HEK293 (cell line): ENCODE measurements around the gene ELAC2.

ENCODE experiments used
- CTCF ChIA-PET: fragments of 350-600 bp; formaldehyde crosslinking; extraction: SDS; loops from one replicate; lab custom pipeline; 2021; ENCODE audit warnings: antibody characterized with exemption; lab: Yijun Ruan, JAX
- POLR2A ChIA-PET: fragments of 300-600 bp; formaldehyde crosslinking; extraction: SDS; loops from one replicate; lab custom pipeline; 2020; ENCODE audit warnings: antibody characterized with exemption, inconsistent platforms; lab: Yijun Ruan, JAX
- H3K27ac ChIP-seq: fragments of 200-500 bp; sonication (Bioruptor generic); 2 replicates; pipeline ENCODE4 v1.5.1; 2014; ENCODE audit warnings: low read depth, low read length, control low read depth, inconsistent platforms; ENCODE audit errors: extremely low read depth
- H3K36me3 ChIP-seq, 2 experiments: fragments of 200-500 bp in 1 of 2; sonication (Bioruptor generic) in 1 of 2; 1 replicate in 1 of 2; 2 replicates in 1 of 2; pipeline ENCODE4 v1.5.1; 2014 to 2017; ENCODE audit warnings: inconsistent platforms in 2 of 2, low read length in 2 of 2; ENCODE audit not compliant: control insufficient read depth in 2 of 2, insufficient read depth in 1 of 2
- H3K4me1 ChIP-seq: fragments of 200-500 bp; sonication (Bioruptor generic); 2 replicates; pipeline ENCODE4 v1.5.1; 2014; ENCODE audit warnings: mild to moderate bottlenecking, low read length, inconsistent platforms; ENCODE audit not compliant: control insufficient read depth, insufficient read depth
- H3K4me3 ChIP-seq: 2 replicates; pipeline ENCODE4 v1.5.1; 2011; ENCODE audit warnings: low read depth, mild to moderate bottlenecking, control low read depth, low read length, moderate library complexity
- H3K9me3 ChIP-seq: fragments of 200-500 bp; sonication (Bioruptor generic); 2 replicates; pipeline ENCODE4 v1.5.1; 2014; ENCODE audit warnings: low read depth, low read length, inconsistent platforms; ENCODE audit not compliant: control insufficient read depth, insufficient read depth
- AEBP2 ChIP-seq: fragments of 450-650 bp; formaldehyde crosslinking; IDR thresholded peaks from 2 replicates; pipeline ENCODE4 v1.5.1; 2016; ENCODE audit warnings: missing biosample characterization, missing genetic modification characterization, borderline replicate concordance
- ELK4 ChIP-seq: IDR thresholded peaks from 2 replicates; pipeline ENCODE4 v1.6.1; 2011; ENCODE audit warnings: mild to moderate bottlenecking, low read depth, low read length, borderline replicate concordance
- HOXC10 ChIP-seq: sonication (generic); formaldehyde crosslinking; IDR thresholded peaks from 2 replicates; pipeline ENCODE4 v1.8.1; 2023; ENCODE audit warnings: mild to moderate bottlenecking, missing genetic modification reagents
- MEIS1 ChIP-seq: sonication (generic); formaldehyde crosslinking; IDR thresholded peaks from 2 replicates; pipeline ENCODE4 v1.8.1; 2022; ENCODE audit warnings: missing genetic modification reagents, mild to moderate bottlenecking, borderline replicate concordance
- ZBTB1 ChIP-seq: fragments of 450-650 bp; formaldehyde crosslinking; IDR thresholded peaks from 2 replicates; pipeline ENCODE4 v1.5.1; 2016; ENCODE audit warnings: missing biosample characterization, missing genetic modification characterization
- ZFP3 ChIP-seq: fragments of 450-650 bp; formaldehyde crosslinking; IDR thresholded peaks from 2 replicates; pipeline ENCODE4 v1.5.1; 2016; ENCODE audit warnings: low read depth, missing biosample characterization, missing genetic modification characterization
- ZNF350 ChIP-seq: fragments of 450-650 bp; formaldehyde crosslinking; IDR thresholded peaks from 2 replicates; pipeline ENCODE4 v1.5.0; 2017; ENCODE audit warnings: missing biosample characterization, mild to moderate bottlenecking, missing genetic modification characterization
- ZNF354C ChIP-seq: fragments of 450-650 bp; formaldehyde crosslinking; IDR thresholded peaks from 2 replicates; pipeline ENCODE4 v1.5.1; 2016; ENCODE audit warnings: missing biosample characterization, missing genetic modification characterization, low read depth, borderline replicate concordance
- ZSCAN5A ChIP-seq: fragments of 450-650 bp; formaldehyde crosslinking; IDR thresholded peaks from 2 replicates; pipeline ENCODE4 v1.5.1; 2016; ENCODE audit warnings: missing biosample characterization, missing genetic modification characterization
- TF ChIP-seq, protein P1 (sequence below): fragments of 450-650 bp; formaldehyde crosslinking; IDR thresholded peaks from 2 replicates; pipeline ENCODE4 v1.5.1; 2016; ENCODE audit warnings: missing biosample characterization, missing genetic modification characterization, borderline replicate concordance
- TF ChIP-seq, protein P2 (sequence below): fragments of 450-650 bp; formaldehyde crosslinking; IDR thresholded peaks from 2 replicates; pipeline ENCODE4 v1.5.1; 2016; ENCODE audit warnings: missing biosample characterization, missing genetic modification characterization

Gene ELAC2

DNA sequence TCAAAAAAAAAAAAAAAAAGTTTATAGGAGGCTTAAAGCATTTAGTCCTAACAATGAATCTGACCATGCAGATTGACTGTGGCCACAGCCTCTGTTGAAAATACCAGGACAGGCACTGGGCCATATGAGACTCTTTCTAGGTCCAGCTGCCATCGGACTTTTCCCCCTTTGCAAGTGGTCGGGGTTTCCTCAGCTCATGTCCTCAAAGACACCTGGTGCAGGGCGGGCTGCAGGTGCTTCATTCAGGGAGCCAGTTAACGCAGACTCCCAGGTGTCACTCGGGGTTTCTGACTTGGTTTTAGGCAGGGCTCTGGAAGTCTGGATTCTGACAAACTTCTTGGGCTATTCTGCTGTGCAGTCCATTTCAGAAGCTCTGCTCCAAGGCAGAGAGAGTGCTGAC, 20.9 kb downstream of the ELAC2 start:
- POLR2A ChIA-PET: interaction anchor here (0.7 to 1.3 kb wide), 3 partner anchors 8 to 21 kb away, joined by 3 to 4 read pairs (median 3); partner anchors contain the start of gene ELAC2

More for the DNA sequence above, 20.9 kb downstream of the ELAC2 start:
- no peak for TF ChIP-seq ELK4
- TF ChIP-seq, protein P1, sequence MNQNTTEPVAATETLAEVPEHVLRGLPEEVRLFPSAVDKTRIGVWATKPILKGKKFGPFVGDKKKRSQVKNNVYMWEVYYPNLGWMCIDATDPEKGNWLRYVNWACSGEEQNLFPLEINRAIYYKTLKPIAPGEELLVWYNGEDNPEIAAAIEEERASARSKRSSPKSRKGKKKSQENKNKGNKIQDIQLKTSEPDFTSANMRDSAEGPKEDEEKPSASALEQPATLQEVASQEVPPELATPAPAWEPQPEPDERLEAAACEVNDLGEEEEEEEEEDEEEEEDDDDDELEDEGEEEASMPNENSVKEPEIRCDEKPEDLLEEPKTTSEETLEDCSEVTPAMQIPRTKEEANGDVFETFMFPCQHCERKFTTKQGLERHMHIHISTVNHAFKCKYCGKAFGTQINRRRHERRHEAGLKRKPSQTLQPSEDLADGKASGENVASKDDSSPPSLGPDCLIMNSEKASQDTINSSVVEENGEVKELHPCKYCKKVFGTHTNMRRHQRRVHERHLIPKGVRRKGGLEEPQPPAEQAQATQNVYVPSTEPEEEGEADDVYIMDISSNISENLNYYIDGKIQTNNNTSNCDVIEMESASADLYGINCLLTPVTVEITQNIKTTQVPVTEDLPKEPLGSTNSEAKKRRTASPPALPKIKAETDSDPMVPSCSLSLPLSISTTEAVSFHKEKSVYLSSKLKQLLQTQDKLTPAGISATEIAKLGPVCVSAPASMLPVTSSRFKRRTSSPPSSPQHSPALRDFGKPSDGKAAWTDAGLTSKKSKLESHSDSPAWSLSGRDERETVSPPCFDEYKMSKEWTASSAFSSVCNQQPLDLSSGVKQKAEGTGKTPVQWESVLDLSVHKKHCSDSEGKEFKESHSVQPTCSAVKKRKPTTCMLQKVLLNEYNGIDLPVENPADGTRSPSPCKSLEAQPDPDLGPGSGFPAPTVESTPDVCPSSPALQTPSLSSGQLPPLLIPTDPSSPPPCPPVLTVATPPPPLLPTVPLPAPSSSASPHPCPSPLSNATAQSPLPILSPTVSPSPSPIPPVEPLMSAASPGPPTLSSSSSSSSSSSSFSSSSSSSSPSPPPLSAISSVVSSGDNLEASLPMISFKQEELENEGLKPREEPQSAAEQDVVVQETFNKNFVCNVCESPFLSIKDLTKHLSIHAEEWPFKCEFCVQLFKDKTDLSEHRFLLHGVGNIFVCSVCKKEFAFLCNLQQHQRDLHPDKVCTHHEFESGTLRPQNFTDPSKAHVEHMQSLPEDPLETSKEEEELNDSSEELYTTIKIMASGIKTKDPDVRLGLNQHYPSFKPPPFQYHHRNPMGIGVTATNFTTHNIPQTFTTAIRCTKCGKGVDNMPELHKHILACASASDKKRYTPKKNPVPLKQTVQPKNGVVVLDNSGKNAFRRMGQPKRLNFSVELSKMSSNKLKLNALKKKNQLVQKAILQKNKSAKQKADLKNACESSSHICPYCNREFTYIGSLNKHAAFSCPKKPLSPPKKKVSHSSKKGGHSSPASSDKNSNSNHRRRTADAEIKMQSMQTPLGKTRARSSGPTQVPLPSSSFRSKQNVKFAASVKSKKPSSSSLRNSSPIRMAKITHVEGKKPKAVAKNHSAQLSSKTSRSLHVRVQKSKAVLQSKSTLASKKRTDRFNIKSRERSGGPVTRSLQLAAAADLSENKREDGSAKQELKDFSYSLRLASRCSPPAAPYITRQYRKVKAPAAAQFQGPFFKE: no peak
- TF ChIP-seq ZBTB1 (tag by site-specific recombination): no peak
- TF ChIP-seq MEIS1: no peak
- TF ChIP-seq, protein P2, sequence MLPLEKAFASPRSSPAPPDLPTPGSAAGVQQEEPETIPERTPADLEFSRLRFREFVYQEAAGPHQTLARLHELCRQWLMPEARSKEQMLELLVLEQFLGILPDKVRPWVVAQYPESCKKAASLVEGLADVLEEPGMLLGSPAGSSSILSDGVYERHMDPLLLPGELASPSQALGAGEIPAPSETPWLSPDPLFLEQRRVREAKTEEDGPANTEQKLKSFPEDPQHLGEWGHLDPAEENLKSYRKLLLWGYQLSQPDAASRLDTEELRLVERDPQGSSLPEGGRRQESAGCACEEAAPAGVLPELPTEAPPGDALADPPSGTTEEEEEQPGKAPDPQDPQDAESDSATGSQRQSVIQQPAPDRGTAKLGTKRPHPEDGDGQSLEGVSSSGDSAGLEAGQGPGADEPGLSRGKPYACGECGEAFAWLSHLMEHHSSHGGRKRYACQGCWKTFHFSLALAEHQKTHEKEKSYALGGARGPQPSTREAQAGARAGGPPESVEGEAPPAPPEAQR (tag by site-specific recombination): no peak
- TF ChIP-seq HOXC10: no peak
- TF ChIP-seq ZNF350: no peak
- TF ChIP-seq ZFP3 (tag by site-specific recombination): no peak
- TF ChIP-seq ZSCAN5A (tag by site-specific recombination): no peak
- no peak for TF ChIP-seq AEBP2
- no peak for TF ChIP-seq ZNF354C
- Histone ChIP-seq H3K36me3 (peaks cover 17 to 98% of the 10 kb centered on the region in 2 experiments), H3K4me1 (no peaks in the 10 kb centered on the region), H3K9me3 (no peaks in the 10 kb centered on the region), H3K27ac (no peak overlapping the region), H3K4me3 (no peak overlapping the region)
- CTCF ChIA-PET: no interaction called here
